IMR-90 (cell line): ENCODE results near the gene PRICKLE2. TPM values are rescaled to one million over a fixed set of nuclear protein-coding genes. Genes with fewer than 3 reads are reported as not detected.

Source experiments
- ATAC-seq: fragments of 200-7000 bp; cut with Tn5 transposase; 2 replicates; pipeline ENCODE4 v1.9.1; 2020; ENCODE audit warnings: low read depth, mild to moderate bottlenecking, moderate library complexity
- BruUV-seq: library from RNA; stranded (reverse); fragments of 400-500 nt; replicated peaks from 2 replicates; lab custom pipeline; 2021; lab: Mats Ljungman, UMichigan
- CTCF ChIA-PET: fragments of 300-600 bp; formaldehyde crosslinking; extraction: SDS; loops from one replicate; lab custom pipeline; 2021; ENCODE audit warnings: antibody characterized with exemption; lab: Yijun Ruan, JAX
- POLR2A ChIA-PET: fragments of 300-600 bp; sonication (Branson Sonifier 250); formaldehyde crosslinking; loops from one replicate; lab custom pipeline; 2022; ENCODE audit warnings: antibody characterized with exemption; ENCODE audit not compliant: unreplicated experiment; lab: Charles Lee
- DNase-seq: peaks from one replicate; pipeline ENCODE4 v3.0.0; 2013
- H2AFZ ChIP-seq: replicated peaks from 2 replicates; pipeline ENCODE3; 2013; ENCODE audit warnings: low read length, mild to moderate bottlenecking; ENCODE audit not compliant: poor library complexity
- H2AK5ac ChIP-seq: 2 replicates; pipeline ENCODE4 v1.6.1; 2013; ENCODE audit warnings: low read depth, low read length, inconsistent platforms
- H2AK9ac ChIP-seq: replicated peaks from 2 replicates; pipeline ENCODE3; 2013; ENCODE audit warnings: mild to moderate bottlenecking, low read depth, low read length, moderate library complexity; ENCODE audit not compliant: poor library complexity
- H2BK120ac ChIP-seq: 2 replicates; pipeline ENCODE4 v1.6.1; 2013; ENCODE audit warnings: low read depth, low read length, inconsistent platforms
- H2BK15ac ChIP-seq: 3 replicates; pipeline ENCODE4 v1.6.1; 2013; ENCODE audit warnings: low read depth, low read length, inconsistent platforms
- H2BK20ac ChIP-seq: 2 replicates; pipeline ENCODE4 v1.6.1; 2013; ENCODE audit warnings: low read depth, mild to moderate bottlenecking, inconsistent platforms, low read length, moderate library complexity
- H2BK5ac ChIP-seq: 2 replicates; pipeline ENCODE4 v1.6.1; 2013; ENCODE audit warnings: mild to moderate bottlenecking, low read depth, low read length, inconsistent platforms; ENCODE audit not compliant: poor library complexity, severe bottlenecking
- H3K14ac ChIP-seq: replicated peaks from 2 replicates; pipeline ENCODE4 v1.6.1; 2013; ENCODE audit warnings: low read depth, low read length, inconsistent platforms
- H3K18ac ChIP-seq: 2 replicates; pipeline ENCODE4 v1.6.1; 2013; ENCODE audit warnings: low read depth, low read length, control low read depth
- H3K23ac ChIP-seq: 2 replicates; pipeline ENCODE4 v1.6.1; 2013; ENCODE audit warnings: low read depth, low read length, inconsistent platforms
- H3K27ac ChIP-seq: 2 replicates; pipeline ENCODE4 v1.5.1; 2013; ENCODE audit warnings: mild to moderate bottlenecking, control low read depth, low read length; ENCODE audit not compliant: insufficient read depth
- H3K27me3 ChIP-seq: 2 replicates; pipeline ENCODE4 v1.6.1; 2013; ENCODE audit warnings: low read length; ENCODE audit not compliant: control insufficient read depth, insufficient read depth
- H3K36me3 ChIP-seq: 2 replicates; pipeline ENCODE4 v1.6.1; 2013; ENCODE audit warnings: low read length, mixed read lengths; ENCODE audit not compliant: control insufficient read depth, insufficient read depth
- H3K4ac ChIP-seq: 2 replicates; pipeline ENCODE4 v1.6.1; 2013; ENCODE audit warnings: low read depth, low read length, inconsistent platforms
- H3K4me1 ChIP-seq: 2 replicates; pipeline ENCODE4 v1.6.1; 2013; ENCODE audit warnings: low read length, mixed read lengths; ENCODE audit not compliant: control insufficient read depth, insufficient read depth
- H3K4me2 ChIP-seq: 2 replicates; pipeline ENCODE4 v1.6.1; 2013; ENCODE audit warnings: low read depth, mild to moderate bottlenecking, control low read depth, low read length, moderate library complexity
- H3K4me3 ChIP-seq: 2 replicates; pipeline ENCODE4 v1.5.1; 2013; ENCODE audit warnings: low read depth, mild to moderate bottlenecking, control low read depth, low read length, moderate library complexity; ENCODE audit not compliant: insufficient read depth
- H3K56ac ChIP-seq: 2 replicates; pipeline ENCODE4 v1.6.1; 2013; ENCODE audit warnings: low read length, inconsistent platforms; ENCODE audit not compliant: insufficient read depth; ENCODE audit errors: extremely low read depth
- H3K79me1 ChIP-seq, 2 experiments: 2 replicates each; pipeline ENCODE4 v1.6.1; 2013; ENCODE audit warnings: low read length in 2 of 2, inconsistent platforms in 1 of 2, low read depth in 1 of 2
- H3K9ac ChIP-seq: 2 replicates; pipeline ENCODE4 v1.6.1; 2013; ENCODE audit warnings: low read depth, low read length, control low read depth
- H3K9me1 ChIP-seq: 2 replicates; pipeline ENCODE4 v1.6.1; 2013; ENCODE audit warnings: low read length, inconsistent platforms; ENCODE audit not compliant: insufficient read depth
- H3K9me3 ChIP-seq: 2 replicates; pipeline ENCODE4 v1.6.1; 2013; ENCODE audit warnings: low read length; ENCODE audit not compliant: control insufficient read depth, insufficient read depth
- H4K20me1 ChIP-seq: 2 replicates; pipeline ENCODE4 v1.6.1; 2013; ENCODE audit warnings: low read length, inconsistent platforms; ENCODE audit not compliant: insufficient read depth
- H4K5ac ChIP-seq: 2 replicates; pipeline ENCODE4 v1.6.1; 2013; ENCODE audit warnings: mild to moderate bottlenecking, low read depth, low read length, control low read depth
- H4K8ac ChIP-seq, 2 experiments: 2 replicates each; pipeline ENCODE4 v1.6.1; 2013; ENCODE audit warnings: low read depth in 2 of 2, low read length in 2 of 2, control low read depth in 1 of 2, inconsistent platforms in 1 of 2
- H4K91ac ChIP-seq: 2 replicates; pipeline ENCODE4 v1.6.1; 2013; ENCODE audit warnings: low read depth, low read length, inconsistent platforms; ENCODE audit not compliant: insufficient read depth
- BHLHE40 ChIP-seq: fragments of 150-350 bp; IDR thresholded peaks from 2 replicates; pipeline ENCODE4 v1.6.1; 2016; ENCODE audit warnings: mild to moderate bottlenecking, low read depth, low read length
- CEBPB ChIP-seq: IDR thresholded peaks from 2 replicates; pipeline ENCODE4 v1.6.1; 2012; ENCODE audit warnings: low read depth, low read length, improper control_type of control experiment
- CHD1 ChIP-seq: IDR thresholded peaks from 2 replicates; pipeline ENCODE4 v1.6.1; 2012; ENCODE audit warnings: low read depth, low read length, improper control_type of control experiment
- CTCF ChIP-seq: conservative IDR thresholded peaks from 2 replicates; pipeline ENCODE4 v1.5.1; 2012; ENCODE audit warnings: mild to moderate bottlenecking, low read depth, low read length, improper control_type of control experiment
- FOS ChIP-seq: fragments of 150-350 bp; IDR thresholded peaks from 2 replicates; pipeline ENCODE4 v1.6.1; 2016; ENCODE audit warnings: low read depth, low read length
- MAFK ChIP-seq: IDR thresholded peaks from 2 replicates; pipeline ENCODE4 v1.6.1; 2012; ENCODE audit warnings: low read depth, low read length, improper control_type of control experiment
- MAZ ChIP-seq: IDR thresholded peaks from 2 replicates; pipeline ENCODE4 v1.6.1; 2012; ENCODE audit warnings: low read depth, mild to moderate bottlenecking, low read length, improper control_type of control experiment, moderate library complexity, borderline replicate concordance
- MXI1 ChIP-seq: IDR thresholded peaks from 2 replicates; pipeline ENCODE4 v1.6.1; 2012; ENCODE audit warnings: low read depth, mild to moderate bottlenecking, low read length, moderate library complexity, borderline replicate concordance
- NFE2L2 ChIP-seq: fragments of 150-350 bp; IDR thresholded peaks from 2 replicates; pipeline ENCODE4 v1.6.1; 2016; ENCODE audit warnings: low read depth, mild to moderate bottlenecking, low read length
- POLR2A ChIP-seq: IDR thresholded peaks from 2 replicates; pipeline ENCODE4 v1.6.1; 2012; ENCODE audit warnings: mild to moderate bottlenecking, low read depth, low read length
- RAD21 ChIP-seq: IDR thresholded peaks from 2 replicates; pipeline ENCODE4 v1.6.1; 2012; ENCODE audit warnings: low read length, improper control_type of control experiment
- RCOR1 ChIP-seq: IDR thresholded peaks from 2 replicates; pipeline ENCODE4 v1.6.1; 2012; ENCODE audit warnings: mild to moderate bottlenecking, low read length, improper control_type of control experiment; ENCODE audit not compliant: insufficient replicate concordance
- RFX5 ChIP-seq: IDR thresholded peaks from 2 replicates; pipeline ENCODE4 v1.8.0; 2012; ENCODE audit warnings: low read depth, mild to moderate bottlenecking, low read length, moderate library complexity
- SMC3 ChIP-seq: fragments of 150-350 bp; IDR thresholded peaks from 2 replicates; pipeline ENCODE4 v1.6.1; 2016; ENCODE audit warnings: low read depth, mild to moderate bottlenecking, antibody characterized with exemption, low read length, moderate library complexity
- WGBS, 2 experiments: methylation state at CpG; one replicate each; pipeline versions ENCODE4 v1.1.5 to v1.1.7; 2013; ENCODE audit warnings: missing lambda C conversion rate in 2 of 2; ENCODE audit not compliant: insufficient read length in 1 of 2; ENCODE audit errors: extremely low coverage in 2 of 2; 5-methylcytosine and 5-hydroxymethylcytosine counted together
- dilution Hi-C: fragments of 300-500 bp; cut with HindIII; formaldehyde crosslinking; loops from one replicate; pipeline ENCODE4 v1.14.3; 2018; ENCODE audit warnings: low sequenced_read_pairs; ENCODE audit not compliant: unreplicated experiment
- in situ Hi-C: fragments of 300-500 bp; cut with MboI; formaldehyde crosslinking; loops from 3 replicates; pipeline ENCODE4 v1.14.3; 2019; ENCODE audit warnings: low sequenced_read_pairs, inconsistent platforms, mixed read lengths
- intact Hi-C: fragments of 100-400 bp; cut with micrococcal nuclease; formaldehyde crosslinking; loops from 2 replicates; pipeline ENCODE4 v1.10.0; 2022
- polyA plus RNA-seq, 3 experiments: library from polyadenylated mRNA; depleted of rRNA; stranded (reverse); fragments of >200 nt; gene quantifications; 2 replicates each; pipeline ENCODE4 v1.2.3, GENCODE V29; 2012; ENCODE audit warnings: low replicate concordance in 1 of 3
- total RNA-seq: library from RNA; depleted of rRNA; stranded (reverse); fragments of >200 nt; gene quantifications from 2 replicates; pipeline ENCODE4 v1.2.3, GENCODE V29; 2012
- TF ChIP-seq, protein P1 (sequence below): fragments of 150-350 bp; IDR thresholded peaks from 2 replicates; pipeline ENCODE4 v1.6.1; 2016; ENCODE audit warnings: low read depth, mild to moderate bottlenecking, low read length, moderate library complexity, borderline replicate concordance

PRICKLE2 gene
- total and polyA plus RNA-seq, 2 of the 4 experiments (the other 2 are of a cell fraction): 4.1 to 14.2 TPM

DNA sequence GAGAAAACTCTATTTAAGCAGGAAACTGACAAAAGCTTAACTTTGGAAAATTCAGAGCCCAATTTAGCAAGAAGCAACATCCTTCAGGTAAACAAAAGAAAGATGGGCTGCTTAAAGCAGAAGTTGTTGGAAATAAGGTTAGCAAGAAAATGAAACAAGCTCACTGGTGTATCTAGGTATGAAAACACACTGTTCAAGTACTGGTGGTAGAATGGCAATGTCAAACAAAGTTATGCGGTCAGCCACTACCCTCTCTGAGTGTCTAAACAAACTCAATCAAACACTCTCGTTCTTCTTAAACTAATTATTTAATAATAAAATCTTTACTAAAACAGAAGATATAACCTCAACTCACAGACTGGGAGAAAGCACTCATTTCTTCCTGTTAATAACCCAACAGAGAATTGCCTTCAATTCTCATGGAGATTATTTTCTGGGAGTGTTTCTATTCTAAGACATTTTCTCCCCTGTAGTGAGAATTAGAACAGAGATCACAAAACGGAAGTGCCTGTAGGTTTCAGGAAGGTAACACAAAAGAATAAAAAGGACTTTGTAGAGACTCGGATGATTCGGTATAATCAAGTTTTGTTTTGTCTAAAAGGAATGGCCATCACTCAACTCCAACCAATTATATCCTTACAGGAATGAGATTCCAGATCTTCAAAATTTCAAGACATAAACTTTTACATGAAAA lies 28.9 kb downstream of the PRICKLE2 start:
- Histone ChIP-seq H3K27me3 (no peaks in the 10 kb centered on the region), H2BK20ac (peak overlapping the region; percentile 16; the same call in 1 of the 2 replicates), H2BK120ac (no peak overlapping the region), H2AK9ac (no peak overlapping the region), H3K9me3 (no peaks in the 10 kb centered on the region), H3K4me2 (peak overlapping the region; percentile 43; the same call in 1 of the 2 replicates), H3K56ac (no peak overlapping the region), H3K79me1 (peaks cover 26 to 55% of the 10 kb centered on the region in 2 experiments), H3K27ac (no peak overlapping the region), H3K4ac (no peak overlapping the region), H3K9me1 (peaks cover 12% of the 10 kb centered on the region), H3K4me1 (peaks cover under 1% of the 10 kb centered on the region; the same call in 1 of the 2 replicates), H3K4me3 (no peak overlapping the region), H4K5ac (no peak overlapping the region; the same call in 1 of the 2 replicates), H3K14ac (peak overlapping the region; percentile 1; the same call in 1 of the 2 replicates), H3K36me3 (peaks cover 13% of the 10 kb centered on the region), H2AFZ (no peak overlapping the region), H4K20me1 (peaks cover 6% of the 10 kb centered on the region; the same call in 1 of the 2 replicates), H3K9ac (no peak overlapping the region), H3K23ac (no peak overlapping the region), H4K91ac (peak overlapping the region; percentile 9; the same call in 1 of the 2 replicates), H2BK5ac (no peak overlapping the region), H4K8ac (peak overlapping the region in 1 of 2 experiments; percentile 47; a peak in 2 of 4 replicates), H2AK5ac (no peak overlapping the region), H2BK15ac (no peak overlapping the region), H3K18ac (peak overlapping the region; percentile 54; the same call in 1 of the 2 replicates)
- no CpG with 5 or more reads among the region's 5 CpGs for WGBS, 2 experiments
- BruUV-seq: no TSS peak
- intact Hi-C loops (no loop called here), dilution Hi-C loops (no loop called here), in situ Hi-C loops (no loop called here)
- DNase-seq (no peak), ATAC-seq (no peak)
- CTCF ChIA-PET: no interaction called here
- POLR2A ChIA-PET: interaction anchor here (0.7 kb wide), 1 partner anchor 70 kb away, joined by 3 read pairs; no protein-coding TSS in a partner anchor
- no peak for TF ChIP-seq POLR2A
- no peak for TF ChIP-seq SMC3
- TF ChIP-seq, protein P1, sequence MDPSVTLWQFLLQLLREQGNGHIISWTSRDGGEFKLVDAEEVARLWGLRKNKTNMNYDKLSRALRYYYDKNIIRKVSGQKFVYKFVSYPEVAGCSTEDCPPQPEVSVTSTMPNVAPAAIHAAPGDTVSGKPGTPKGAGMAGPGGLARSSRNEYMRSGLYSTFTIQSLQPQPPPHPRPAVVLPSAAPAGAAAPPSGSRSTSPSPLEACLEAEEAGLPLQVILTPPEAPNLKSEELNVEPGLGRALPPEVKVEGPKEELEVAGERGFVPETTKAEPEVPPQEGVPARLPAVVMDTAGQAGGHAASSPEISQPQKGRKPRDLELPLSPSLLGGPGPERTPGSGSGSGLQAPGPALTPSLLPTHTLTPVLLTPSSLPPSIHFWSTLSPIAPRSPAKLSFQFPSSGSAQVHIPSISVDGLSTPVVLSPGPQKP: no peak
- TF ChIP-seq MAZ: no peak
- TF ChIP-seq RAD21: no peak
- no peak for TF ChIP-seq MXI1
- TF ChIP-seq MAFK: no peak
- no peak for TF ChIP-seq CTCF
- TF ChIP-seq RCOR1: no peak
- TF ChIP-seq RFX5: no peak
- TF ChIP-seq CEBPB: no peak
- TF ChIP-seq CHD1: no peak
- TF ChIP-seq FOS: no peak
- no peak for TF ChIP-seq NFE2L2
- no peak for TF ChIP-seq BHLHE40
